Adrenal gland (tissue), 5 donors: ENCODE results near the gene ARMC9.

Experiments
- CTCF ChIP-seq, 6 experiments: fragments of 450-650 bp in 4 of 6; fragments of 200-600 bp in 2 of 6; sonication (generic) in 1 of 6; IDR thresholded peaks; 1 replicate in 5 of 6; 2 replicates in 1 of 6; pipeline versions ENCODE4 v1.5.1 to v1.8.0; 2016 to 2021; ENCODE audit warnings: antibody characterized with exemption in 6 of 6, mild to moderate bottlenecking in 2 of 6, moderate library complexity in 1 of 6
- POLR2A ChIP-seq, 2 donors: fragments of 450-650 bp; IDR thresholded peaks; one replicate each; pipeline ENCODE4 v1.6.1; 2017; ENCODE audit warnings: antibody characterized with exemption in 2 of 2, mild to moderate bottlenecking in 2 of 2, moderate library complexity in 1 of 2
- donor health status: DM: no; HTN: no; CAD: no.

GRCh38 chr2:231256494-231256893, 58.1 kb downstream of the ARMC9 start:
- TF ChIP-seq POLR2A (IDR thresholded peaks at IDR 0.05): no peak
- TF ChIP-seq CTCF (IDR thresholded peaks at IDR 0.05): no peak
